ENCODE measurements around the gene ARL8B.

GRCh38 chr3:5105050-5105449 is 17.0 kb upstream of the ARL8B start:
- TF ChIP-seq BHLHE40 (IDR thresholded peaks at IDR 0.05; ENCODE audit: borderline replicate concordance) (no peak), ARNT (IDR thresholded peaks at IDR 0.05) (no peak), SP1 (IDR thresholded peaks at IDR 0.05) (no peak), SUZ12 (IDR thresholded peaks at IDR 0.05) (no peak), ZNF384 (IDR thresholded peaks at IDR 0.05) (no peak)
